H7 (cell line): ENCODE results near the gene CFDP1. TPM values are rescaled to one million over a fixed set of nuclear protein-coding genes. Genes with fewer than 3 reads are reported as not detected.
A peak's percentile ranks its signal among the peaks of the same experiment; 100 is the strongest.

ENCODE experiments used
- DNase-seq: peaks from one replicate; pipeline ENCODE4 v3.0.0; 2012
- H3K27me3 ChIP-seq: 2 replicates; pipeline ENCODE4 v1.6.0; 2011; ENCODE audit warnings: mild to moderate bottlenecking, low read length; ENCODE audit not compliant: control insufficient read depth, insufficient read depth
- H3K36me3 ChIP-seq: replicated peaks from 2 replicates; pipeline ENCODE4 v1.5.1; 2011; ENCODE audit warnings: low read length; ENCODE audit not compliant: control insufficient read depth, insufficient read depth
- H3K4me3 ChIP-seq: 2 replicates; pipeline ENCODE4 v1.5.1; 2011; ENCODE audit warnings: low read depth, mild to moderate bottlenecking, control low read depth, low read length, moderate library complexity; ENCODE audit not compliant: insufficient read depth
- total RNA-seq: library from RNA; depleted of rRNA; stranded (reverse); fragments of >200 nt; shearing (Covaris generic); gene quantifications from 2 replicates; pipeline ENCODE4 v1.2.3, GENCODE V29; 2014

Gene CFDP1
- total RNA-seq, 1 experiment from 2014 or later: 36.0 TPM

GRCh38 chr16:75256059-75256571 is 177.2 kb downstream of the CFDP1 start:
- H3K4me3 ChIP-seq: no peak overlapping the region
- H3K27me3 ChIP-seq: no peaks in the 10 kb centered on the region
- no peaks in the 10 kb centered on the region for H3K36me3 ChIP-seq
- DNase-seq: peak; percentile 79

DNA sequence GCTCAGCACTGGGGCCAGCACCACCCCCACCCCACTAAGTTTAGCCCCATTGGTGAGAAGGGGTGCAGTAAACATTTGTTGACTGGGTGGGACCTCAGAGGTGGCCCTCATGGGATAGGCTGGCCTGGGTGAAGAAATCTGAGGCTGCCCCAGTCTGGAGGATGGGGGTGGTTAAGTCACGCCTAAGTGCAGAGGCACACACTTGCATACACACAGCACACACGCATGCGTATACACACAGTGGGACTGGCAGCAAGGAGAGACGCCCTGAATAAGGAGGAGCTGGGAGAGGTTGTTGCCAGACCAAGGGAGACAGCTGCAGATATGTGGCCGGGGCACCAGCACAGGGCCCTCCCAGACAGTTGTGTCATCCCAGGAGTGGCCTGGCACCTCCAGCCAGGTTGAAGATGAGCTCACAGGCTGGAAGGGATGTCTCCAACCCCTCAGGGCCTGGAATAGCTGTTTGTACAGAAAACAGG is 178.9 kb downstream of the CFDP1 start:
- H3K4me3 ChIP-seq: no peak overlapping the region
- H3K36me3 ChIP-seq: no peaks in the 10 kb centered on the region
- no peak for DNase-seq
- no peaks in the 10 kb centered on the region for H3K27me3 ChIP-seq

GRCh38 chr16:75252946-75253911 is 180.1 kb downstream of the CFDP1 start:
- no peak overlapping the region; the same call in 1 of the 2 replicates for H3K4me3 ChIP-seq
- H3K36me3 ChIP-seq: peaks cover 2% of the 10 kb centered on the region; the same call in 1 of the 2 replicates
- no peaks in the 10 kb centered on the region for H3K27me3 ChIP-seq
- peak; percentile 95 for DNase-seq

DNA sequence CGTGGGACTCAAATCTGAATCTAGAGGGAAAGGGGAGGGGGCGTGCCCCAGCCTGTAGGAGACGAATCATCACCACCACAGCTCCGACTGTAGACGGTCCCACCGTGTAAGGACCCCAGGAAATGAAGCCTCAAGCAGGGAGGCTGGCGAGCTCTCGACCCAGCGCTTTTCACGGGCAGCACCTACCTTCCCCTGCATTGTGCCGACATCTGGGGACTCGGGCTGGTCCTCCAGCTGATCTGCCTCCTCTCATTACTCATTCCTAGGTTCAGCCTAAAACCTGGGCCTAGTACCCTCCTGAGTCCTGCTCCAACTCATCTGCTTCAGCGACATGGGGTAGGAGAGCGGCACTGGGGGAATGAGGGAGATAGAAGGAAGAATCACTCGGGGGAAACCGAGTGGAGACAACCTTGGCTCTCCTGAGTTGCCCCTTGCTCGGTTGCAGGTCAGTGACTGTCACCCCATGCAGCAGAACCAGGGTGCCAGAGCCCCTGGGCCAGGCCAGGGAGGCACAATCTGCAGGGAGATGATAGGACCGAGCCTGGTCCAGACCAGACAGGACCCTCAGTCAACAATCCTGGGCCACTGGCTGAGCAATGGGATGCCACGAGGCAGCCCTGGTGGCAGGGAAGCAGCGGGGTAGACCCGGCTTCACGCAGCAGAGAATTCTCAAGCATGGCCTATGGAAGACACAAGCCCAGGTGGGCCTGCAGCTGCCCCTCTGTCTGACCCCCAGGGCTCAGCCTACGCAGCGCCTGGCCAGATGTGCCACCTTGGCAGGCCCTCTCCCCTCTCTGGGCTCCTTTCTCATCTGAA is 181.0 kb downstream of the CFDP1 start:
- no peaks in the 10 kb centered on the region for H3K27me3 ChIP-seq
- peaks cover 2% of the 10 kb centered on the region; the same call in 1 of the 2 replicates for H3K36me3 ChIP-seq
- H3K4me3 ChIP-seq: peak overlapping the region; percentile 30; the same call in 1 of the 2 replicates
- DNase-seq: no peak

GRCh38 chr16:75251280-75252048 is 181.8 kb downstream of the CFDP1 start, which contains the start of gene BCAR1:
BCAR1 (minus strand) TSS chr16:75251624; CDS start chr16:75251482, 142 bp downstream.
- H3K27me3 ChIP-seq: no peaks in the 10 kb centered on the region
- H3K4me3 ChIP-seq: peak within 1 kb of the TSS; percentile 88
- DNase-seq: peak; percentile 99
- H3K36me3 ChIP-seq: peaks cover 2% of the 10 kb centered on the region

GRCh38 chr16:75250809-75251279 is 182.5 kb downstream of the CFDP1 start:
- DNase-seq: peak; percentile 85
- Histone ChIP-seq H3K36me3 (peaks cover 2% of the 10 kb centered on the region), H3K27me3 (no peaks in the 10 kb centered on the region), H3K4me3 (peak overlapping the region; percentile 88)

DNA sequence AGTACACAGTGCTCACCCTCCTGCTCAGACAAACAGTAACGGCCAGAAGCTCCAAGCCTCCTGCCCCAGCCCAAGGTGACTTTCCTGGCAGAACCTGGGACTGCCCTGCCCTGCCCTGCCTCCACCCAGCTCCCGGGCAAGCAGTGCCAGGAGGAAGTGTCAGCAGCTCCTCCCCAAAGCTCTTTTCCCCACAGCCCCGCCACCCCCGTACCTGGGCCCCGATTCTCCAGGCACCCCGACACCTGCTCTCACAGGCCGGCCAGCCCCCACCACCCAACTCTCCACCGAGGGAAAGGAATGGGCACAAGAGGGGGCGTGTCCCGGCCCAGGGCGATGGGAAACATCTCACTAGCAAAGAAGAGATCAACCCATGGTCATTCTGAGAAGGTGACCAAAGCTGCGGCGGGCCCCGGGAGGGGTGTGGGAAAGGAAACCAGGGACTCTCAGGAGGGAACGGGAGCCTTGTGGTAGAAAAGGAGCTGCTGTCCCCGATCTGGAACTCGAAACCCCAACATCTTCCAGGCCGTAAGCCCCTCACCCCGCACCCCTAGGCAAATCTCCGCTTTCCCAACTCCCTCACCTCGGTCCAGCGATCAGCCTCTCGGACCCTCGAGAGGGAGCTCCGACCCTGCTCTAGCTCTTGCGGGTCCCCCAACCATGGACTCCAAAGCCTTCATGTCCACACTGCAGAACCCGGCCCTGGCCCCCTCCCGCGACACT is 183.1 kb downstream of the CFDP1 start:
- Histone ChIP-seq H3K36me3 (peaks cover 2% of the 10 kb centered on the region), H3K4me3 (peak overlapping the region; percentile 88), H3K27me3 (no peaks in the 10 kb centered on the region)
- peak; percentile 82 for DNase-seq

DNA sequence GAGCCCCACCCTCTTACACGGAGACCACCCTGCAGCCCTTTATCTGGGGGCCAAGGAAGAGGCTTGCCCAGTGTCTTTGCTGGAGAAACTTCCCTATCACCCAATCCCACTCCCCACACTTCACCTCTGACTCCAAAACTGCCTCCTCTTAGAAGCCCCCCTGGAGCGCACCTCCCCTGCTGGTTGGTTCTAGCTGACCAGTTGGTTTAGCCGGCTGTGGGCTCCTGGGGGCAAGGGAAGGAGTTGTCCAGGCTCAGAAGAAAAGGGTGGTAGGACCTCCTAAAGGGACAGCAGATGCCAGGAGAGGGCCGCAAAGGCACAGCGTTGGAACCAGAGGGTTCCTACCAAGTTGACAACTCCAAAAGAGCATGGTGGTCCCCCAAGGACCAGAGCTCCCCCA is 183.9 kb downstream of the CFDP1 start:
- H3K4me3 ChIP-seq: no peak overlapping the region
- H3K36me3 ChIP-seq: peaks cover 2% of the 10 kb centered on the region
- no peak for DNase-seq
- no peaks in the 10 kb centered on the region for H3K27me3 ChIP-seq

GRCh38 chr16:75248536-75249380 is 184.5 kb downstream of the CFDP1 start:
- H3K27me3 ChIP-seq: no peaks in the 10 kb centered on the region
- H3K36me3 ChIP-seq: peaks cover 2% of the 10 kb centered on the region
- no peak overlapping the region for H3K4me3 ChIP-seq
- no peak for DNase-seq

- H3K36me3 ChIP-seq: peaks cover 2% of the 10 kb centered on the region
- no peak overlapping the region for H3K4me3 ChIP-seq
- H3K27me3 ChIP-seq: no peaks in the 10 kb centered on the region
Observed at GRCh38 chr16:75248142-75248535, 185.2 kb downstream of the CFDP1 start.

DNA sequence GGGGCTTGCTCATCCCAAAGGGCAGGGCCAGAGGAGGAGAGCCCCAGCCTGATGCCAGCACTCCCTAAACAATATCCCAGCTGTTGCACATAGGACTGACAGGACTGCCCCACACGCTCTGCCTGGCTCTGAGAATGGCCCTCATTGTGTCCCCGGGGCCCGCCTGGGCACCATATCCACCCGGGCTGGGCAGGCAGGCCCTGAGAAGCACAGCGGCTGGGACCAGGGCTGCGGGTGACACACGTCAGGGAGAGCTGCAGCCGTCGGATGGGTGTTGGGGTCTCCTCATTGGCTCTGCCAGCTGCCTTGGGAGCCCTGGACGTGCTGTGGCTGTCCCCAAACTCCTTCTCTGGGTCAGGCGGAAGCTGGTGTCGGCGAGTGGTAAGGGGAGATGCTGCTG is 186.1 kb downstream of the CFDP1 start:
- no peak for DNase-seq
- H3K36me3 ChIP-seq: peaks cover 6% of the 10 kb centered on the region

More at GRCh38 chr16:75248142-75248535, 185.2 kb downstream of the CFDP1 start:
- no peak for DNase-seq

GRCh38 chr16:75246504-75247205 is 186.6 kb downstream of the CFDP1 start:
- Histone ChIP-seq H3K27me3 (no peaks in the 10 kb centered on the region), H3K36me3 (peaks cover 11% of the 10 kb centered on the region), H3K4me3 (no peak overlapping the region)
- no peak for DNase-seq

More for the DNA sequence above, 186.1 kb downstream of the CFDP1 start:
- Histone ChIP-seq H3K27me3 (no peaks in the 10 kb centered on the region), H3K4me3 (no peak overlapping the region)
